ENCODE data around the gene ANKRD13A. TPM values are rescaled to one million over a fixed set of nuclear protein-coding genes. Genes with fewer than 3 reads are reported as not detected.

Gene ANKRD13A
- total RNA-seq, 4 donors from 2014 or later: 13.1 to 54.3 (median 37.7) TPM

DNA sequence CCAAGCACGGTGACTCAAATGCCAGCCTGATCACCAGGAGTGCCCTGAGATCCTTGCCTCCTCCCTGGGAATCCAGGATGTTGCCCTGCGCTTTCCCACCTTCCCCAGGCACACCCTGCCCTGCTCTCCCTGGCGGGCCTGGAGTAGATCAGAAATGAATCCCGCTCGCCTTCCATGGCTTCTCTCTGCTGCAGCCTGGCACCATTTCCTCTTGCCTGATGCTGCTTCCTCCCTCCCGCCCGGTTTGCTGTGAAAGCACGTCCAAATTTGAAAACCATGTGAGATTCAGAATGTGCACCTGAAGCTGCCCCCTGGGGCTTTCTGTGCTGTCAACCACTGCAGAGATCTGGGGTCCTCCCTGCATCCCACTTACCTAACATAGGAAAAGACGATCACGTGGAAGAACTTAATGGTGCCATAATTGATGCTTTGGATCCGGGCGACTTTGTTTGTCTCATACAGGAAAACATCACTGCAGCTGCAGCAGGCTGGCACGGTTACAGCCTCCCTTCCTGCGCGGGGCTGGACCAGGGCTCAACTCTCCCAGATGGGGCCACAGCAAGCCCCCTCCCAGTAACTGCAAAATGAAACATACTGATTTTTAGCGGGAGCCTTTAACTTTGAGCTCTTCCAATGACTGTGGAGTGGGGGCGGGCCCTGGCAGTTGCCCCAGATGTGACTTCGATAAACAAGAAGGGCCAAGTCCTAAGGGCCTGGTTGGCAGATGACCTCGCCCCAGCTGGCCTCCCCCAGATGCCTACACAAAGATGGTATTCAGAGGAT lies 74.0 kb downstream of the ANKRD13A start:
- Histone ChIP-seq H3K4me3 (peak overlapping the region; percentile 17 to 23), H3K4me1 (no peaks in the 10 kb centered on the region), H3K36me3 (no peaks in the 10 kb centered on the region), H3K27me3 (no peaks in the 10 kb centered on the region), H3K9me3 (no peaks in the 10 kb centered on the region), H3K27ac (no peak overlapping the region)
- peak in 1 of 2 donors; percentile 25 for DNase-seq
- intact Hi-C loops (cut with DNase I; ENCODE audit: low total_unique reads): no loop called here
- TF ChIP-seq POLR2A (IDR thresholded peaks at IDR 0.05): no peak
- TF ChIP-seq CTCF (IDR thresholded peaks at IDR 0.05): no peak

- no peaks in the 10 kb centered on the region for H3K36me3 ChIP-seq
- intact Hi-C loops (cut with DNase I; ENCODE audit: low total_unique reads): no loop called here
- no peaks in the 10 kb centered on the region for H3K27me3 ChIP-seq
- no peaks in the 10 kb centered on the region for H3K4me1 ChIP-seq
- TF ChIP-seq CTCF (IDR thresholded peaks at IDR 0.05) (no peak), POLR2A (IDR thresholded peaks at IDR 0.05) (no peak)
- no peak overlapping the region for H3K27ac ChIP-seq
- H3K4me3 ChIP-seq: no peak overlapping the region
- no peak for DNase-seq
- no peaks in the 10 kb centered on the region for H3K9me3 ChIP-seq
These were observed 74.9 kb downstream of the ANKRD13A start for GRCh38 chr12:110074089-110074488.

DNA sequence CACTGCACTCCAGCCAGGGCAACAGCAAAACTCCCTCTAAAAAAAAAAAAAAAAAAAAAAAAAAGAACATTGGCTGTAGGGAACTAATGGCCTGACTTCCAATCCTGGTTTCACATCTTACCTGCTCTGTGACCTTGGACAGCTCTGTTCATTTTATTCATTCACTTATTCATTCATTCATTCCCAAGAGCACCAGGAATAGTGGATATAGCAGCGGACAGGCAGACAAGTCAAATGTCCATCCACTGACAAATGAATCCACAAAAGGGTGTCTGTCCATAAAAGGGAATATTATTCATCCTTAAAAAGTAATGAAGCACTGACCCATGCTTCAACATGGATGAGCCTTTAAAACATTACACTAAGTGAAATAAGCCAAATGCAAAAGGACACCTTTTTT lies 76.7 kb downstream of the ANKRD13A start:
- H3K27me3 ChIP-seq: no peaks in the 10 kb centered on the region
- H3K4me3 ChIP-seq: no peak overlapping the region
- H3K27ac ChIP-seq: no peak overlapping the region
- H3K9me3 ChIP-seq: no peaks in the 10 kb centered on the region
- H3K4me1 ChIP-seq: no peaks in the 10 kb centered on the region
- H3K36me3 ChIP-seq: no peaks in the 10 kb centered on the region
- DNase-seq: no peak
- intact Hi-C loops (cut with DNase I; ENCODE audit: low total_unique reads): no loop called here
- TF ChIP-seq CTCF (IDR thresholded peaks at IDR 0.05): no peak
- no peak for TF ChIP-seq POLR2A (IDR thresholded peaks at IDR 0.05)

DNA sequence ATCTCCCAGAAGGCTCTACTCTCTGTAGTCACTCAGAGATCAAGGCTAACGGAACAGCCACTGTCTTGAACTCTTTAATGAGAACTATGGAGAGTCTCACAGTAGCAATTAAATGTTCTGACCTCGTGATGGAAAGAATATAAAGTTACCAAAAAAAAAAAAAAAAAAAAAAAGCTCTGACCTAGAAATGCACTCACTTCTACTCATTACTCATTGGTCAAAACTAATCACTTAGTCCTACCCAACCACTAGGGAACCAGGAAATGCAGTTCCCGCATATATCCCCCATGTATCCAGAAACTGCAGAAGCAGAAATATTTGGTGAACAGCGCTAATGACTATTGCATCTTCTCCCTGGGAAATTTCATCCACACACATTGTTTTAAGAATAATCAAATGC lies 78.6 kb downstream of the ANKRD13A start:
- Histone ChIP-seq H3K36me3 (no peaks in the 10 kb centered on the region), H3K4me3 (no peak overlapping the region), H3K27me3 (no peaks in the 10 kb centered on the region), H3K27ac (no peak overlapping the region), H3K4me1 (no peaks in the 10 kb centered on the region), H3K9me3 (no peaks in the 10 kb centered on the region)
- no peak for DNase-seq
- intact Hi-C loops (cut with DNase I; ENCODE audit: low total_unique reads): no loop called here
- TF ChIP-seq POLR2A (IDR thresholded peaks at IDR 0.05) (no peak), CTCF (IDR thresholded peaks at IDR 0.05) (no peak)

GRCh38 chr12:110079477-110080400 lies 80.5 kb downstream of the ANKRD13A start:
- Histone ChIP-seq H3K4me3 (no peak overlapping the region), H3K27ac (no peak overlapping the region), H3K36me3 (no peaks in the 10 kb centered on the region), H3K27me3 (no peaks in the 10 kb centered on the region), H3K4me1 (no peaks in the 10 kb centered on the region), H3K9me3 (no peaks in the 10 kb centered on the region)
- no peak for DNase-seq
- no peak for TF ChIP-seq POLR2A (IDR thresholded peaks at IDR 0.05)
- no peak for TF ChIP-seq CTCF (IDR thresholded peaks at IDR 0.05)
- intact Hi-C loops (cut with DNase I; ENCODE audit: low total_unique reads): no loop called here
